ENCODE measurements around the gene ANGPTL4.

- TF ChIP-seq PPARA (CRISPR knock-in tag; IDR thresholded peaks at IDR 0.05; ENCODE audit: borderline replicate concordance) (no peak), ZC3H10 (CRISPR knock-in tag; IDR thresholded peaks at IDR 0.05) (no peak), ZNF565 (CRISPR knock-in tag; conservative IDR thresholded peaks at IDR 0.05; ENCODE audit: low read depth) (no peak), TSHZ2 (CRISPR knock-in tag; IDR thresholded peaks at IDR 0.05) (no peak), CREB5 (CRISPR knock-in tag; IDR thresholded peaks at IDR 0.05; ENCODE audit: low read depth) (no peak), RARB (CRISPR knock-in tag; IDR thresholded peaks at IDR 0.05) (no peak), CSDC2 (CRISPR knock-in tag; IDR thresholded peaks at IDR 0.05) (no peak)
These were observed 20.5 kb upstream of the ANGPTL4 start for GRCh38 chr19:8343483-8343844.

Measured in SK-N-SH treated with all-trans-retinoic acid at 6 μM for 48 hours (cell line).